IPS-18a (cell line): ENCODE measurements around the gene PTPRN2.

ENCODE experiments used
- H3K27ac ChIP-seq: one replicate; pipeline ENCODE4 v1.5.1; 2013; ENCODE audit warnings: low read length
- H3K27me3 ChIP-seq: one replicate; pipeline ENCODE4 v1.6.1; 2013; ENCODE audit warnings: mild to moderate bottlenecking, low read length; ENCODE audit not compliant: control insufficient read depth, insufficient read depth
- H3K36me3 ChIP-seq: one replicate; pipeline ENCODE4 v1.6.1; 2013; ENCODE audit warnings: low read depth, low read length; ENCODE audit not compliant: control insufficient read depth
- H3K4me1 ChIP-seq: one replicate; pipeline ENCODE4 v1.6.1; 2013; ENCODE audit warnings: low read depth, low read length; ENCODE audit not compliant: control insufficient read depth
- H3K4me3 ChIP-seq: one replicate; pipeline ENCODE4 v1.5.1; 2013; ENCODE audit warnings: low read length
- H3K9ac ChIP-seq: one replicate; pipeline ENCODE4 v1.6.1; 2013; ENCODE audit warnings: mild to moderate bottlenecking, low read length, moderate library complexity
- H3K9me3 ChIP-seq: one replicate; pipeline ENCODE4 v1.6.1; 2013; ENCODE audit warnings: low read depth, low read length; ENCODE audit not compliant: control insufficient read depth

Gene PTPRN2

GRCh38 chr7:157610671-157611295 lies 976.8 kb downstream of the PTPRN2 start:
- no peaks in the 10 kb centered on the region for H3K4me1 ChIP-seq
- H3K27ac ChIP-seq: no peak overlapping the region
- no peak overlapping the region for H3K4me3 ChIP-seq
- no peak overlapping the region for H3K9ac ChIP-seq
- peaks cover 5% of the 10 kb centered on the region for H3K27me3 ChIP-seq
- H3K9me3 ChIP-seq: no peaks in the 10 kb centered on the region
- no peaks in the 10 kb centered on the region for H3K36me3 ChIP-seq

- no peak overlapping the region for H3K4me3 ChIP-seq
- no peaks in the 10 kb centered on the region for H3K4me1 ChIP-seq
- H3K27me3 ChIP-seq: peaks cover 5% of the 10 kb centered on the region
- H3K27ac ChIP-seq: no peak overlapping the region
- no peak overlapping the region for H3K9ac ChIP-seq
- no peaks in the 10 kb centered on the region for H3K9me3 ChIP-seq
- H3K36me3 ChIP-seq: no peaks in the 10 kb centered on the region
Measured at GRCh38 chr7:157609932-157610640, 977.5 kb downstream of the PTPRN2 start.

- Histone ChIP-seq H3K9ac (no peak overlapping the region), H3K4me1 (no peaks in the 10 kb centered on the region), H3K4me3 (no peak overlapping the region), H3K36me3 (no peaks in the 10 kb centered on the region), H3K27ac (no peak overlapping the region), H3K27me3 (peaks cover 9% of the 10 kb centered on the region), H3K9me3 (no peaks in the 10 kb centered on the region)
Measured at GRCh38 chr7:157609516-157609915, 978.1 kb downstream of the PTPRN2 start.

GRCh38 chr7:157607218-157607617 lies 980.4 kb downstream of the PTPRN2 start:
- Histone ChIP-seq H3K27me3 (peaks cover 30% of the 10 kb centered on the region), H3K9ac (no peak overlapping the region), H3K9me3 (no peaks in the 10 kb centered on the region), H3K4me3 (no peak overlapping the region), H3K27ac (no peak overlapping the region), H3K36me3 (no peaks in the 10 kb centered on the region), H3K4me1 (no peaks in the 10 kb centered on the region)

GRCh38 chr7:157606140-157606539 lies 981.5 kb downstream of the PTPRN2 start:
- no peak overlapping the region for H3K27ac ChIP-seq
- H3K4me3 ChIP-seq: no peak overlapping the region
- no peaks in the 10 kb centered on the region for H3K9me3 ChIP-seq
- H3K27me3 ChIP-seq: peaks cover 41% of the 10 kb centered on the region
- H3K4me1 ChIP-seq: no peaks in the 10 kb centered on the region
- no peaks in the 10 kb centered on the region for H3K36me3 ChIP-seq
- no peak overlapping the region for H3K9ac ChIP-seq

DNA sequence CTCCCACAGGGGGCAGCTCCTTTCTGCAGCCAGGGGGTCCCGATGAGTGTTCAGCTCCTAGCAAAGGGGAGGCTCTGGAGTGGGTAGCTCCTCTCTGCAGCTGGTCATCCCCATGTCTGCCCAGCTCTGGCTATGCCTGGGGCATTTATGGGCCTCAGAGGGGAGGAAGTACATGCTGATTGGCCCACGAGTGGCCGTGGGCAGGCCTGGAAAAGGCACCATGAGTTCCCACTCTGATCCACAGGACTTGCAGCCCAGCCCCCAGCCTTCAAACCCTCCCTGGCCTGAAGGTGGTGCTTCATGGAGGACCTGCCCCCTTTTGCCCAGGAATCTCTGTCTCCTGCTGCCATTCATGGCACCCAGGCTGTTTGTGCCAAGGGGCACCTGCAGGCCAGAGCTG lies 982.0 kb downstream of the PTPRN2 start:
- H3K9ac ChIP-seq: no peak overlapping the region
- no peak overlapping the region for H3K27ac ChIP-seq
- no peak overlapping the region for H3K4me3 ChIP-seq
- peaks cover 46% of the 10 kb centered on the region for H3K27me3 ChIP-seq
- H3K36me3 ChIP-seq: no peaks in the 10 kb centered on the region
- H3K9me3 ChIP-seq: no peaks in the 10 kb centered on the region
- no peaks in the 10 kb centered on the region for H3K4me1 ChIP-seq

GRCh38 chr7:157604661-157605381 lies 982.8 kb downstream of the PTPRN2 start:
- H3K4me1 ChIP-seq: no peaks in the 10 kb centered on the region
- no peaks in the 10 kb centered on the region for H3K36me3 ChIP-seq
- H3K27ac ChIP-seq: no peak overlapping the region
- H3K4me3 ChIP-seq: no peak overlapping the region
- H3K9ac ChIP-seq: no peak overlapping the region
- H3K27me3 ChIP-seq: peaks cover 54% of the 10 kb centered on the region
- no peaks in the 10 kb centered on the region for H3K9me3 ChIP-seq

GRCh38 chr7:157603716-157604115 lies 983.9 kb downstream of the PTPRN2 start:
- peaks cover 65% of the 10 kb centered on the region for H3K27me3 ChIP-seq
- no peaks in the 10 kb centered on the region for H3K9me3 ChIP-seq
- no peak overlapping the region for H3K27ac ChIP-seq

GRCh38 chr7:157603005-157603404 lies 984.6 kb downstream of the PTPRN2 start:
- Histone ChIP-seq H3K4me3 (no peak overlapping the region), H3K9me3 (no peaks in the 10 kb centered on the region), H3K9ac (no peak overlapping the region), H3K27ac (no peak overlapping the region), H3K4me1 (no peaks in the 10 kb centered on the region), H3K36me3 (no peaks in the 10 kb centered on the region), H3K27me3 (peaks cover 72% of the 10 kb centered on the region)

More at GRCh38 chr7:157603716-157604115, 983.9 kb downstream of the PTPRN2 start:
- Histone ChIP-seq H3K4me3 (no peak overlapping the region), H3K4me1 (no peaks in the 10 kb centered on the region), H3K9ac (no peak overlapping the region), H3K36me3 (no peaks in the 10 kb centered on the region)

- Histone ChIP-seq H3K4me3 (no peak overlapping the region), H3K36me3 (no peaks in the 10 kb centered on the region), H3K9ac (no peak overlapping the region), H3K27ac (no peak overlapping the region), H3K9me3 (no peaks in the 10 kb centered on the region), H3K27me3 (peaks cover 76% of the 10 kb centered on the region), H3K4me1 (no peaks in the 10 kb centered on the region)
Measured at GRCh38 chr7:157602581-157602980, 985.0 kb downstream of the PTPRN2 start.

- H3K9ac ChIP-seq: no peak overlapping the region
- H3K9me3 ChIP-seq: no peaks in the 10 kb centered on the region
- H3K4me3 ChIP-seq: no peak overlapping the region
- no peak overlapping the region for H3K27ac ChIP-seq
- H3K27me3 ChIP-seq: peaks cover 81% of the 10 kb centered on the region
- H3K4me1 ChIP-seq: no peaks in the 10 kb centered on the region
- no peaks in the 10 kb centered on the region for H3K36me3 ChIP-seq
Measured at GRCh38 chr7:157602156-157602555, 985.5 kb downstream of the PTPRN2 start.
